PC-3 (cell line): Measurements from ENCODE around the gene PIH1D1. TPM values are rescaled to one million over a fixed set of nuclear protein-coding genes. Genes with fewer than 3 reads are reported as not detected.

Experiments used
- ATAC-seq: fragments of 200-7000 bp; cut with Tn5 transposase; 2 replicates; pipeline ENCODE4 v1.9.1; 2020; ENCODE audit warnings: mild to moderate bottlenecking, moderate library complexity
- BruUV-seq: library from RNA; stranded (reverse); fragments of 400-500 nt; replicated peaks from 2 replicates; lab custom pipeline; 2021; lab: Mats Ljungman, UMichigan
- CTCF ChIA-PET: fragments of 300-600 bp; sonication (Branson Sonifier 250); formaldehyde crosslinking; loops from one replicate; lab custom pipeline; 2022; ENCODE audit warnings: antibody characterized with exemption; lab: Charles Lee
- POLR2A ChIA-PET: fragments of 300-600 bp; sonication (Branson Sonifier 250); formaldehyde crosslinking; loops from one replicate; lab custom pipeline; 2022; ENCODE audit warnings: antibody characterized with exemption; ENCODE audit not compliant: unreplicated experiment; lab: Charles Lee
- DNase-seq: peaks from one replicate; pipeline ENCODE4 v3.0.0-alpha.2; 2015
- H2AFZ ChIP-seq: fragments of 300-600 bp; sonication (generic); 2 replicates; pipeline ENCODE4 v1.6.0; 2016; ENCODE audit warnings: antibody characterized with exemption, low read length
- H3F3A ChIP-seq: fragments of 300-600 bp; sonication (generic); one replicate; pipeline ENCODE4 v1.6.0; 2017; ENCODE audit warnings: antibody characterized with exemption, low read length, control low read depth, mild to moderate bottlenecking; ENCODE audit not compliant: unreplicated experiment
- H3K27ac ChIP-seq: fragments of 300-600 bp; sonication (generic); 2 replicates; pipeline ENCODE4 v1.5.1; 2016; ENCODE audit warnings: mild to moderate bottlenecking, low read length
- H3K27me3 ChIP-seq: fragments of 300-600 bp; sonication (generic); 2 replicates; pipeline ENCODE4 v1.6.1; 2016; ENCODE audit warnings: low read length, mixed read lengths
- H3K36me3 ChIP-seq: fragments of 300-600 bp; sonication (generic); 2 replicates; pipeline ENCODE4 v1.6.1; 2016; ENCODE audit warnings: low read depth, mixed run types, low read length, mixed read lengths
- H3K4me1 ChIP-seq: fragments of 300-600 bp; sonication (generic); 2 replicates; pipeline ENCODE4 v1.5.1; 2016; ENCODE audit warnings: low read length; ENCODE audit not compliant: insufficient read depth
- H3K4me2 ChIP-seq: fragments of 300-600 bp; sonication (generic); 2 replicates; pipeline ENCODE4 v1.6.0; 2016; ENCODE audit warnings: low read length
- H3K4me3 ChIP-seq: fragments of 300-600 bp; sonication (generic); 2 replicates; pipeline ENCODE4 v1.5.1; 2016; ENCODE audit warnings: mild to moderate bottlenecking, low read length, mixed read lengths
- H3K79me2 ChIP-seq: fragments of 300-600 bp; sonication (generic); 2 replicates; pipeline ENCODE4 v1.6.1; 2017; ENCODE audit warnings: low read length, mixed read lengths
- H3K9ac ChIP-seq: fragments of 300-600 bp; sonication (generic); 2 replicates; pipeline ENCODE4 v1.6.0; 2016; ENCODE audit warnings: mild to moderate bottlenecking, low read length
- H3K9me2 ChIP-seq: fragments of 300-600 bp; sonication (generic); replicated peaks from 2 replicates; pipeline ENCODE4 v1.6.1; 2016; ENCODE audit warnings: mixed run types, low read length, mixed read lengths
- H3K9me3 ChIP-seq: fragments of 300-600 bp; sonication (generic); 2 replicates; pipeline ENCODE4 v1.6.1; 2016; ENCODE audit warnings: low read length, mixed read lengths
- H4K20me1 ChIP-seq: fragments of 300-600 bp; sonication (generic); 2 replicates; pipeline ENCODE4 v1.6.1; 2016; ENCODE audit warnings: low read length, mixed read lengths
- EZH2 ChIP-seq: fragments of 300-600 bp; sonication (generic); IDR thresholded peaks from one replicate; pipeline ENCODE4 v1.6.1; 2017; ENCODE audit warnings: antibody characterized with exemption, mild to moderate bottlenecking, low read length; ENCODE audit not compliant: unreplicated experiment
- EZH2phosphoT487 ChIP-seq: fragments of 300-600 bp; sonication (generic); IDR thresholded peaks from 2 replicates; pipeline ENCODE4 v1.6.1; 2018; ENCODE audit warnings: mild to moderate bottlenecking, antibody characterized with exemption, low read length, borderline replicate concordance
- intact Hi-C: fragments of 100-400 bp; cut with micrococcal nuclease; formaldehyde crosslinking; loops from 2 replicates; pipeline ENCODE4 v1.9.0; 2023
- total RNA-seq: library from RNA; depleted of rRNA; stranded (reverse); fragments of >200 nt; gene quantifications from 2 replicates; pipeline ENCODE4 v1.2.3, GENCODE V29; 2014
- TF ChIP-seq, protein P1 (sequence below): fragments of 300-600 bp; sonication (generic); conservative IDR thresholded peaks from 2 replicates; pipeline ENCODE4 v1.5.1; 2017; ENCODE audit warnings: antibody characterized with exemption, low read depth, mild to moderate bottlenecking, low read length

PIH1D1 gene
- total RNA-seq, 1 experiment from 2014 or later = 171 TPM

DNA sequence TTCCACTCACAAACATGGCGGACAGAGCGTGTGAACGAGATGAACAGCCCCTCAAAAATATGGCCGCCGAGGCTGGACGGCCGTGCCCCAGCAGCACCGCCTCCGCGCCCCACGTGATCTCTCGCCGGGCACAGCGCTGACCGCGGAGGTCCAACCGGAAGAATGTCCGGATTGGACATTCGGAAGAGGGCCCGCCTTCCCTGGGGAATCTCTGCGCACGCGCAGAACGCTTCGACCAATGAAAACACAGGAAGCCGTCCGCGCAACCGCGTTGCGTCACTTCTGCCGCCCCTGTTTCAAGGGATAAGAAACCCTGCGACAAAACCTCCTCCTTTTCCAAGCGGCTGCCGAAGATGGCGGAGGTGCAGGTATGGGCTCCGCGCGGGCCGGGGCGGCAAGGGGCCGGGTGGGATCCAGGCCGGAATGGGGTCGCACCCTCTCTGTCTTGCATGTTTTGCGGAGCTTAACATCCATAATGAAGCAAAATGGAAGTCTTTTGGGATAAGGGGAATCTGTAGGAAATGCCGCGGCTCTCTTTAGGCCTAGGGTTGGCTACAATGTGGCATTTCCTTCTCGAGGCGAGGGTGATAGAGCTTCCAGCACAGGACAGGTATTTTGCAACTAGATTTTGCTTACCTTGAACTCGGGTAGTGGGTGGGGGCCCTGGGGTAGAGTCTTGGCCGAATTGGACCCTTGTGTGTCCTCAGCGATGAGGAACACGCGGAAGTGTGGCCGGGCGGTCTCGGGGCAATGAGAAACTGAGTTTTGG lies 35.8 kb upstream of the PIH1D1 start, which contains the start of gene RPL13A:
TSS of gene RPL13A (plus strand) at position 332 of the 769 bp plus-strand sequence. CDS start at position 354, 22 bp downstream.
- DNase-seq (peak; percentile 100), ATAC-seq (peak; percentile 96)
- Histone ChIP-seq H3K79me2 (peaks cover 38% of the 10 kb centered on the region), H2AFZ (peak within 1 kb of the TSS; percentile 90), H3K4me2 (peak within 1 kb of the TSS; percentile 80), H3K9me2 (no peaks in the 10 kb centered on the region), H3K9me3 (no peaks in the 10 kb centered on the region), H3K4me1 (peaks cover 12% of the 10 kb centered on the region; the same call in 1 of the 2 replicates), H4K20me1 (peaks cover 41% of the 10 kb centered on the region), H3K27me3 (no peaks in the 10 kb centered on the region), H3F3A (peaks cover 36% of the 10 kb centered on the region), H3K4me3 (peak within 1 kb of the TSS; percentile 89), H3K36me3 (peaks cover 48% of the 10 kb centered on the region), H3K9ac (peak within 1 kb of the TSS; percentile 97), H3K27ac (peak within 1 kb of the TSS; percentile 56)
- TSS peak; percentile 60 for BruUV-seq
- TF ChIP-seq EZH2 (no peak), EZH2phosphoT487 (no peak)
- TF ChIP-seq, protein P1, sequence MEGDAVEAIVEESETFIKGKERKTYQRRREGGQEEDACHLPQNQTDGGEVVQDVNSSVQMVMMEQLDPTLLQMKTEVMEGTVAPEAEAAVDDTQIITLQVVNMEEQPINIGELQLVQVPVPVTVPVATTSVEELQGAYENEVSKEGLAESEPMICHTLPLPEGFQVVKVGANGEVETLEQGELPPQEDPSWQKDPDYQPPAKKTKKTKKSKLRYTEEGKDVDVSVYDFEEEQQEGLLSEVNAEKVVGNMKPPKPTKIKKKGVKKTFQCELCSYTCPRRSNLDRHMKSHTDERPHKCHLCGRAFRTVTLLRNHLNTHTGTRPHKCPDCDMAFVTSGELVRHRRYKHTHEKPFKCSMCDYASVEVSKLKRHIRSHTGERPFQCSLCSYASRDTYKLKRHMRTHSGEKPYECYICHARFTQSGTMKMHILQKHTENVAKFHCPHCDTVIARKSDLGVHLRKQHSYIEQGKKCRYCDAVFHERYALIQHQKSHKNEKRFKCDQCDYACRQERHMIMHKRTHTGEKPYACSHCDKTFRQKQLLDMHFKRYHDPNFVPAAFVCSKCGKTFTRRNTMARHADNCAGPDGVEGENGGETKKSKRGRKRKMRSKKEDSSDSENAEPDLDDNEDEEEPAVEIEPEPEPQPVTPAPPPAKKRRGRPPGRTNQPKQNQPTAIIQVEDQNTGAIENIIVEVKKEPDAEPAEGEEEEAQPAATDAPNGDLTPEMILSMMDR = no peak
- ChIA-PET POLR2A (interaction anchor here (0.7 kb wide), 1 partner anchor 153 kb away, joined by 4 read pairs; no protein-coding TSS in a partner anchor), CTCF (no interaction called here)
- intact Hi-C loops = loop anchor here (1.0 kb wide), 1 partner anchor 36 kb away; the partner anchor contains the start of gene PIH1D1

DNA sequence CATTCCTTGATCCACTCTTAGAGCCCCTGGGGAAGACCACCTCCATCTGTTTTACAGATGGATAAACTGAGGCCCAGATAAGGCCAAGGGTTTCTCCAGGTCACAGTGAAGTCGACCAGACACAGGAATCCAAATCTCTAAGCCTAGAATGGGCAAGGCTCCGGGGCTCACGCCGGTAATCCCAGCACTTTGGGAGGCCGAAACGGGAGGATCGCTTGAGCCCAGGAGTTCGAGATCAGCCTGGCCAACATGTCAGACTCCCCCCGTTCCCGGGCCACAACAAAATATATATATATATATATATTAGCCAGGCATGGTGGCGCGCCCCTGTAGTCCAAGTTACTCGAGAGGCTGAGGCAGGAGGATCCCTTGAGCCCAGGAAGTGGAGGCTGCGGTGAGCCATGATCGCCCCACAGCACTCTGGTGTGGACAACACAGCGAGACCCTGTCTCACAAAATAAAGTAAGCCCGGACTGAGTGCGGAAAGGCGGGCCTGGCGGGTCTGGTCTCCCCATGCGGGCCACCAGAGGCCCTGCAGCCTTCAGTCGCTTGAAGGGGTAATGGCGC lies 35.2 kb upstream of the PIH1D1 start:
- H3K4me3 ChIP-seq = 0 out of 2 replicates have a peak overlapping the region, but pooled peaks have one; percentile 13
- H3K9me3 ChIP-seq = no peaks in the 10 kb centered on the region
- intact Hi-C loops = loop anchor here (1.0 kb wide), 1 partner anchor 35 kb away; the partner anchor contains the start of gene PIH1D1
- H3K4me2 ChIP-seq = peak overlapping the region; percentile 69
- TF ChIP-seq EZH2 (no peak), EZH2phosphoT487 (no peak)
- TF ChIP-seq, protein P1 = no peak
- no peaks in the 10 kb centered on the region for H3K27me3 ChIP-seq
- no TSS peak for BruUV-seq
- peaks cover 38% of the 10 kb centered on the region for H3K79me2 ChIP-seq
- ChIA-PET POLR2A (interaction anchor here (0.5 kb wide), 1 partner anchor 16 kb away, joined by 3 read pairs; no protein-coding TSS in a partner anchor), CTCF (no interaction called here)
- H2AFZ ChIP-seq = peak overlapping the region; percentile 90
- H3K9ac ChIP-seq = peak overlapping the region; percentile 59
- peaks cover 12% of the 10 kb centered on the region; the same call in 1 of the 2 replicates for H3K4me1 ChIP-seq
- peaks cover 38% of the 10 kb centered on the region for H4K20me1 ChIP-seq
- H3K36me3 ChIP-seq = peaks cover 41% of the 10 kb centered on the region
- no peak overlapping the region for H3K27ac ChIP-seq
- no peaks in the 10 kb centered on the region for H3K9me2 ChIP-seq
- H3F3A ChIP-seq = peaks cover 29% of the 10 kb centered on the region
- DNase-seq (no peak), ATAC-seq (no peak; the same call in 1 of the 2 replicates)
